Natural killer cell (primary cell): ENCODE data around the gene PCYT2. TPM values are rescaled to one million over a fixed set of nuclear protein-coding genes. Genes with fewer than 3 reads are reported as not detected.

Experiments
- ATAC-seq, 3 donors: fragments of 150-1000 bp in 2 of 3; fragments of 200-7000 bp in 1 of 3; cut with Tn5 transposase; 1 replicate in 1 of 3; 2 replicates in 2 of 3; pipeline ENCODE4 v1.10.0; 2021; ENCODE audit warnings: mild to moderate bottlenecking in 2 of 3, moderate library complexity in 2 of 3
- DNase-seq, 2 donors: peaks; one replicate each; pipeline versions ENCODE4 v3.0.0 to v3.0.0-alpha.2; 2013 to 2021; ENCODE audit warnings: mixed read lengths in 1 of 2
- H3K27ac ChIP-seq: one replicate; pipeline ENCODE4 v1.5.1; 2013; ENCODE audit warnings: mild to moderate bottlenecking, low read length
- H3K27me3 ChIP-seq: one replicate; pipeline ENCODE4 v1.6.1; 2013; ENCODE audit warnings: low read length; ENCODE audit not compliant: control insufficient read depth, insufficient read depth
- H3K36me3 ChIP-seq: one replicate; pipeline ENCODE4 v1.6.1; 2013; ENCODE audit warnings: low read length; ENCODE audit not compliant: control insufficient read depth, insufficient read depth
- H3K4me1 ChIP-seq: one replicate; pipeline ENCODE4 v1.6.1; 2013; ENCODE audit warnings: low read length; ENCODE audit not compliant: control insufficient read depth, insufficient read depth
- H3K4me3 ChIP-seq: one replicate; pipeline ENCODE4 v1.5.1; 2013; ENCODE audit warnings: low read length
- H3K9me3 ChIP-seq: one replicate; pipeline ENCODE4 v1.6.1; 2013; ENCODE audit warnings: low read length; ENCODE audit not compliant: control insufficient read depth, insufficient read depth
- H3K27ac Mint-ChIP-seq, 2 donors: one replicate each; pipeline ENCODE4 v1.8.0; 2022; ENCODE audit warnings: mild to moderate bottlenecking in 2 of 2, mixed read lengths in 2 of 2, moderate library complexity in 1 of 2
- H3K27me3 Mint-ChIP-seq, 2 donors: one replicate each; pipeline ENCODE4 v1.8.0; 2022; ENCODE audit warnings: low read depth in 2 of 2, mixed read lengths in 2 of 2
- H3K36me3 Mint-ChIP-seq: one replicate; pipeline ENCODE4 v1.8.0; 2022; ENCODE audit warnings: mixed read lengths
- H3K4me1 Mint-ChIP-seq, 2 donors: one replicate each; pipeline ENCODE4 v1.8.0; 2022; ENCODE audit warnings: mixed read lengths in 2 of 2
- H3K4me3 Mint-ChIP-seq: one replicate; pipeline ENCODE4 v1.8.0; 2022; ENCODE audit warnings: mild to moderate bottlenecking, moderate library complexity, mixed read lengths
- H3K9me3 Mint-ChIP-seq, 2 donors: one replicate each; pipeline ENCODE4 v1.8.0; 2022; ENCODE audit warnings: mixed read lengths in 2 of 2
- WGBS: methylation state at CpG from one replicate; pipeline ENCODE4 v1.1.7; 2013; ENCODE audit warnings: missing lambda C conversion rate; ENCODE audit not compliant: insufficient coverage; 5-methylcytosine and 5-hydroxymethylcytosine counted together
- intact Hi-C: fragments of 100-400 bp; cut with micrococcal nuclease; formaldehyde crosslinking; loops from one replicate; pipeline ENCODE4 v1.14.2; 2022
- total RNA-seq, 4 donors: library from RNA; stranded (reverse); fragments of 120-200 nt in 1 of 4; gene quantifications; one replicate each; pipeline versions ENCODE4 v1.2.3 to v1.2.4, GENCODE V29; 2013 to 2022
- TF ChIP-seq, protein P1 (sequence below): fragments of 200-600 bp; IDR thresholded peaks from one replicate; pipeline ENCODE4 v1.8.0; 2022; ENCODE audit warnings: antibody characterized with exemption

PCYT2 gene
- total RNA-seq, 3 donors from 2014 or later (not counting 1 experiment from before 2014, with no cell fraction given), result 30.6 to 34.4 (median 34.2) TPM

DNA sequence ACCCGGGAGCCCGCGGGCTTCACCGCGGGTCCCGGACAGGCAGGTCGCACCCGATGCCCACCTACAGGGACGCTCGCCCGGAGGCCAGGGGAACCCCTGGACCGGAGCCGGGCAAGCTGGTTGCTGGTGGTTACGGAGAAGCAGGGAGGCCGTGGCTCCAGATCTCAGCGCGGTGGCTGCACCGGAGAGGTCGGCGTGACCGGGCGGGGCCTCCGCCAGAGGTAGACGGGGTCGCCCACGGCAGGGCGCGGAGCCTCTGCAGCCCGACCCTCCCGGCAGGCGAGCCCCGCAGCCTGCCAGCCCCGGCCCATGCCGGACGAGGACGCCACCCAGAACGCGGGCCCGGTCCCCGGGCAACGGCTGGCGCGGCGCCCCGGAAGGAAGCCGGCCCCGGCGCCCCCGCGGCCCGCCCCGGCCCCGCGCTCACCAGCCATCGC lies 341 bp downstream of the PCYT2 start:
- DNase-seq (no peak), ATAC-seq (peak in 1 of 3 donors; percentile 48)
- H3K4me1 Mint-ChIP-seq, result peaks cover 7 to 25% of the 10 kb centered on the region in 2 donors
- H3K27me3 ChIP-seq, result no peaks in the 10 kb centered on the region
- H3K27me3 Mint-ChIP-seq, result no peaks in the 10 kb centered on the region
- WGBS, result under 1% methylated on average over 55 of the region's 55 CpGs
- peaks cover 60% of the 10 kb centered on the region for H3K36me3 ChIP-seq
- TF ChIP-seq, protein P1, sequence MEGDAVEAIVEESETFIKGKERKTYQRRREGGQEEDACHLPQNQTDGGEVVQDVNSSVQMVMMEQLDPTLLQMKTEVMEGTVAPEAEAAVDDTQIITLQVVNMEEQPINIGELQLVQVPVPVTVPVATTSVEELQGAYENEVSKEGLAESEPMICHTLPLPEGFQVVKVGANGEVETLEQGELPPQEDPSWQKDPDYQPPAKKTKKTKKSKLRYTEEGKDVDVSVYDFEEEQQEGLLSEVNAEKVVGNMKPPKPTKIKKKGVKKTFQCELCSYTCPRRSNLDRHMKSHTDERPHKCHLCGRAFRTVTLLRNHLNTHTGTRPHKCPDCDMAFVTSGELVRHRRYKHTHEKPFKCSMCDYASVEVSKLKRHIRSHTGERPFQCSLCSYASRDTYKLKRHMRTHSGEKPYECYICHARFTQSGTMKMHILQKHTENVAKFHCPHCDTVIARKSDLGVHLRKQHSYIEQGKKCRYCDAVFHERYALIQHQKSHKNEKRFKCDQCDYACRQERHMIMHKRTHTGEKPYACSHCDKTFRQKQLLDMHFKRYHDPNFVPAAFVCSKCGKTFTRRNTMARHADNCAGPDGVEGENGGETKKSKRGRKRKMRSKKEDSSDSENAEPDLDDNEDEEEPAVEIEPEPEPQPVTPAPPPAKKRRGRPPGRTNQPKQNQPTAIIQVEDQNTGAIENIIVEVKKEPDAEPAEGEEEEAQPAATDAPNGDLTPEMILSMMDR, result no peak
- intact Hi-C loops, result no loop called here
- H3K4me3 Mint-ChIP-seq, result peak overlapping the region; percentile 89
- no peaks in the 10 kb centered on the region for H3K9me3 Mint-ChIP-seq
- peak overlapping the region in 1 of 2 donors; percentile 24 for H3K27ac Mint-ChIP-seq
- peaks cover 22% of the 10 kb centered on the region for H3K4me1 ChIP-seq
- peak overlapping the region; percentile 51 for H3K4me3 ChIP-seq
- no peaks in the 10 kb centered on the region for H3K9me3 ChIP-seq
- H3K27ac ChIP-seq, result no peak overlapping the region
- no peaks in the 10 kb centered on the region for H3K36me3 Mint-ChIP-seq

DNA sequence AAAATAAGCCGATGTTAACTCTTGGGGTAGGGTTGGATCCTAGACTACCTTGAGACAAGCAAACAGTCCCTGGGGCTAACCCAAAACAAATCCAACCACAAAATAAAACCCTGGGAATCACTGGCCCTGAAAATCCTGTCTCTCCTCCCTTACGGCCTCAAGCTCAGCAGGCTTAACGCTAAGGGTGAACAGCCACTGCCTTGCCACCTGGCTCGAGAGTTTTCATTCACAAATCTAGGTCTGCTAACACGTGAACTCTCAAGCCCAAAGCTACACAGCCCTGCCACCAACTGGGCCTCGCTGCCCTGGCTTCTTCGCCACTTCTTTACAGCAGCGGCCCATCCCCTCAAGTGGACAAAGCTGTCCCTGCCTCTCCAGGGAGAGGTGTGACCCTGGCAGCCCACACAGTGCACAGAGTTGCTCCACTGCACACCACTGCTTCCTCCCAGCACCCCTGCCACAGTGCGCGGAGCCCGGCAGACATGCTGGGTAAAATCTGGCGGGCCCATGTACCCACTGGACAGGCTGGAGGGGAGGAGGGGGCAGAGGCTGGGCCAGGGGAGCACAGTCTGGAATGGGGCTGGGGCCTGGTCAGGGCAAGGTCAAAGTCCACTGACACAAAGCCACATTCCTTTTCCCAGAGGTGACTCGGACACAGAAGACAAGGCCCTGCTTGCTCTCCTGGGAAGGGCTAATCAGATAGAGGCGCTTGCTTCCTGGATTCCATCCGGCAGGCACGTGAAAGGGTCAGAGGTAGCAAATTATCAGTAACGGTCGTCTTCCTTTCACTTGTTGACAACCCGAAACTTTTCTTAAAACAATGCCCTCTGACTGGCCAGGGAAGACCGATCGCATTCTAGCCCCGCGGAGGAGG lies 996 bp downstream of the PCYT2 start:
- Histone ChIP-seq H3K36me3 (peaks cover 53% of the 10 kb centered on the region), H3K4me1 (peaks cover 18% of the 10 kb centered on the region)
- H3K36me3 Mint-ChIP-seq, result no peaks in the 10 kb centered on the region

DNA sequence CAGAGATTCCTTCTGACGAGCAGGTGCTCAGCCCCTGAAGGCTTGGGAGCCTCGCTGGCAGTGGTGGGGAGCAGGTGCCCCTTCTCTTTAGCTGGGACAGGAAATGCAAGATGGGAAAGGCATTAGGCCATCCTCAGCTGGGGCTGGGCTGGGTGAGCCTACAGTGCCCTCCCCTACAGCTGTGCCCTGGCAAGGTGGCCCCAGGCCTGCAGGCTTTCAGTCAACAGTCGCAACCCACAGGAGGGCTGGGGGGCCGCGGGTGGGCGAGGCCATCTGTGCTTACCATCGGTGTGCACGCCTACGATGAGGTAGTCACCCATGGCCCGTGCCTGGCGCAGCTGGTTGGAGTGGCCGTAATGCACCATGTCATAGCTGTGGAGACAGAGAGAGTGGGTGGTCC lies 2.0 kb downstream of the PCYT2 start:
- H3K27ac ChIP-seq, result no peak overlapping the region
- H3K27ac Mint-ChIP-seq, result no peak overlapping the region

More for the DNA sequence above, 996 bp downstream of the PCYT2 start:
- ATAC-seq, result no peak
- no peaks in the 10 kb centered on the region for H3K27me3 ChIP-seq
- Mint-ChIP-seq H3K9me3 (no peaks in the 10 kb centered on the region), H3K27ac (peak overlapping the region in 1 of 2 donors; percentile 24), H3K4me1 (peaks cover 5 to 21% of the 10 kb centered on the region in 2 donors), H3K27me3 (no peaks in the 10 kb centered on the region), H3K4me3 (peak overlapping the region; percentile 89)
- no peak overlapping the region for H3K27ac ChIP-seq
- TF ChIP-seq, protein P1, result no peak
- intact Hi-C loops, result no loop called here
- peak overlapping the region; percentile 51 for H3K4me3 ChIP-seq
- H3K9me3 ChIP-seq, result no peaks in the 10 kb centered on the region
- WGBS, result 42% methylated on average over 22 of the region's 23 CpGs
- DNase-seq, result peak in 1 of 2 donors; percentile 32

More for the DNA sequence above, 2.0 kb downstream of the PCYT2 start:
- 97% methylated on average over 12 of the region's 12 CpGs for WGBS
- Mint-ChIP-seq H3K9me3 (no peaks in the 10 kb centered on the region), H3K4me3 (no peak overlapping the region), H3K36me3 (no peaks in the 10 kb centered on the region), H3K27me3 (no peaks in the 10 kb centered on the region), H3K4me1 (peaks cover 5 to 21% of the 10 kb centered on the region in 2 donors)
- intact Hi-C loops, result no loop called here
- no peak for DNase-seq
- Histone ChIP-seq H3K36me3 (peaks cover 43% of the 10 kb centered on the region), H3K27me3 (no peaks in the 10 kb centered on the region), H3K4me1 (peaks cover 18% of the 10 kb centered on the region), H3K4me3 (no peak overlapping the region), H3K9me3 (no peaks in the 10 kb centered on the region)
- no peak for ATAC-seq
- TF ChIP-seq, protein P1, result no peak
